Activated CD8-positive, alpha-beta memory T cell treated with anti-CD3 and anti-CD28 coated beads for 36 hours (primary cell): Measurements from ENCODE around the gene TRIB2. TPM values are rescaled to one million over a fixed set of nuclear protein-coding genes. Genes with fewer than 3 reads are reported as not detected.
"Not testable (repeated sequence)": the region's sequence is repeated elsewhere in the genome, so short reads cannot be mapped to it uniquely, and the experiment has no call there.

Experiments
- CTCF ChIA-PET: fragments of 350-600 bp; sonication (Branson Sonifier 250); formaldehyde crosslinking; loops from one replicate; lab custom pipeline; 2021; ENCODE audit warnings: antibody characterized with exemption; lab: Charles Lee
- POLR2A ChIA-PET: fragments of 350-600 bp; sonication (Branson Sonifier 250); formaldehyde crosslinking; loops from one replicate; lab custom pipeline; 2021; ENCODE audit warnings: antibody characterized with exemption; lab: Charles Lee
- total RNA-seq, 2 experiments: library from RNA; stranded (reverse); gene quantifications; one replicate each; pipeline ENCODE4 v1.2.3, GENCODE V29; 2021

TRIB2 gene
- 1 to 10 TPM; 3.8 to 4.5 TPM for total RNA-seq

DNA sequence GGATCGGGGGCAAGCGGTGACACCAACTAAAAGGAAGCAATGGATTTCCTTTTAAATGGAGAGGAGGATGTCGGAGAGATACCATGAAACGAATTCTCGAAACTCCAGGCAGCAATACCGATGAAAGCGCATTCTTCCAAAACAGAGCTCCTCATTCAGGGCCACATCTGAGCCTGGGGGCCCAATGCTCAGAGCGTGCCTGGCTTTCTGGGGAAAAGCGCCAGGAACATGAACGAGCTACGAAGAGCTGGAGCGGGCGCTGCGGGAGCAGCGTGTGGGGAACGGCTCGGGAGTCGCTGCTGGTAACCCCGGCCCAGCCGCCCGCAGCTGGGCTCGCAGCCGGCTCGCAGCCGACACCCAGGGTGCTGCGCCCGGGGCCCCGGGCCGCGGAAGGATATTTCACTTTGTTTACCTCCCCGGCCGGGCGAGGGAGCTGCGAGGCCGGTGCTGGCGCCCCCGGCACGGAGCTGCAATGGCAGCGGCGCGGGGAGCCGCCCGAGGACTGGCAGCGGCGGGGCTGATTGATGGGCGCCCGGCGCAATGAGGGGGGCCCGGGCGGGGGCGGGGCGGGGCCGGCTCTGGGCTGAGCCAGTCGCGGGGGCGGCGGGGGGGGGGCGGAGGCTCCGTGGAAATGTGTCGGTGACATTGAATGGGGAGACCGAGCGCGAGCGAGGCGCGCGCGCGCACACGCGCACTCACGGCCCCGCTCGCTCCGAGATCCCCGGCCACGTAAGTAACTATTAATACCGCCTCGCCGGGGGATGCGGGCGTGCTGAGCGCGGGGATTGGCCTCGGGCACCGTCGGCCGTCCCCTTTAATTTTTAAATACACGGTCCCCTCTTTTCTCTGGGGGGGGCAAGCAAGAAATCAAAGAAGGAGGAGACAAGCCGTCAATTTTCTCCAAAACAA is at the start of gene TRIB2:
Gene TRIB2, plus strand, starts transcription at position 655 of the 909 bp plus-strand sequence. CDS start 1,372 bp downstream, outside the sequence.
- CTCF ChIA-PET: interaction anchor here (0.5 to 2.8 kb wide), 17 partner anchors 9 to 853 kb away, joined by 3 to 11 read pairs (median 5); no protein-coding TSS in a partner anchor
- POLR2A ChIA-PET: interaction anchor here (0.6 to 1.3 kb wide), 5 partner anchors 15 to 274 kb away, joined by 3 to 5 read pairs (median 3); no protein-coding TSS in a partner anchor

DNA sequence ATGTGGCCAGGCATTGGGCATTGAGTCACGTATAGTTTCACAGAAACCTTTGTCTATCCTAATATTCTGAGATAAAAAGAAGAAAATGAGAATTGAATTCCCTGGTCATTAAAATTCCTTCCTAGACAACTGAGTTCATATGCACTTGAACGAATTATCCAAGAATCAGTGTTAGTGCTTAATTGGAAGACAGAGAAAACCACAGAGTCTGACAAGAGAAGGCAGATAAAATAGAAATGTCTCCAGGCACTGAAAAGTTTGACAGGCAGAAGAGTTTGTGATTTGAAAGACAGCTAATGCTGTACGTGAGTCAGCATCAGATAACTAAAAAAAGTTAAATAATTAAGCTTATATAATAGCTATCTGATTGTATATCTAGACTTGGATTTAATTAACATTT is 47.7 kb upstream of the TRIB2 start:
- POLR2A ChIA-PET: no interaction called here
- CTCF ChIA-PET: interaction anchor here (0.7 to 0.8 kb wide), 2 partner anchors 18 to 559 kb away, joined by 3 read pairs; no protein-coding TSS in a partner anchor

DNA sequence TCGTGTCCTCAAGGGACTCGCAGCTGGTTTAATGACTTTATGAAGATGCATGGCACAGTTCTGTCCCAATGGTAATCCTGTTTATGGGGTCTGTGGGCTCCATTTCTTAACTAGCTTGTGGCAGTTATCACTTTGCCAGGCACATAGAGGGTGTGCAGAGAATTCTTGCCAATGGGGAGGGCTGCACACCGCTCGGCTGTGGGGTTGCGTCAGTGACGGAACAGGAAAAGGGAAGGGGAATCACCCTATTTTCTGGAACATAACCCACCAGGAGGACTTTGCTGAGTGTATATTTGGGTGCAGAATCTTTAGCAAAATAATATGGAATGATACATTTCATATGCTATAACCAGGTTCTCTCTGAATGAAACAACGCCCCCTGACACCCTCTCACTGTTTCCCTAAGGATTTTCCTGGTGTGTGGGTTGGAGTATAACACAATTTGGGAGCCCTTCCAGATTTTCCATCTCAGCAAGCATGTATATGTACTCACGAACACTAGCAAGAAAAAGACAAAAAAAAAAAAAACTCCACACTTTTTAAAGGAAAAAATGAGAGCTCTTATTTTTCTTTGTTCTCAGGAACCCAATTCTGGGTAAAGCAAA is 43.9 kb upstream of the TRIB2 start:
- POLR2A ChIA-PET: no interaction called here
- CTCF ChIA-PET: no interaction called here

DNA sequence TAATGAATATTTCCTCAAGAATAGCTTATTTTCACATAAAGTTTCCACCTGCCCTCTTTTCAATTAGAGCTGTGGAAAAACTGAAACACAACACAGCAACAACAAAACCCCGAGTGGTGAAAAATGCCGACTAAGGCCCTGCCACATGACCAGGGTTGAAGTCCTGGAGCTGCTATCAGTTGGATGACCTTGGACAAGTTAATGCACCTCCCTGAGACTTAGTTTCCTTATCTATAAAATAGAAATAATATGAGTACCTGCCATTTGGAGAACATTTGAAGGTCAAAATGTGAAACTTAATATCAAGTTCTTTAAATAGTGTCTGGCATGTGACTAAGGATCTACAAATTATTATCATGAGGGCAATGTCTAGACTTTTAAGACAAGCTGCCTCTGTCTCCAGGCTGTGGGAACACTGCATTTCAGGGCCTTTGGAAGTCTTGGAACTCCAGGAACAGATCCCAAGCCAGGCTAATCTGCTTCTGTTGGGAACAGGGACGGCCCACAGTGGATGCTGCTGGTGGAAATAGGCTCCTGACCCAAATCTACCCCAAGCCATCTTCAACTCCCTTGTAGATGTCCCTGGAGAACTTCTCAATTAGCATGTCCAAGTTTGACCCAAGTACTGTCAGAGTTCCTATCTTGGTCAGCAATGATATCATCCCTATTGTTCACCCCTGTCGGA is 42.0 kb upstream of the TRIB2 start:
- POLR2A ChIA-PET: no interaction called here
- CTCF ChIA-PET: no interaction called here

DNA sequence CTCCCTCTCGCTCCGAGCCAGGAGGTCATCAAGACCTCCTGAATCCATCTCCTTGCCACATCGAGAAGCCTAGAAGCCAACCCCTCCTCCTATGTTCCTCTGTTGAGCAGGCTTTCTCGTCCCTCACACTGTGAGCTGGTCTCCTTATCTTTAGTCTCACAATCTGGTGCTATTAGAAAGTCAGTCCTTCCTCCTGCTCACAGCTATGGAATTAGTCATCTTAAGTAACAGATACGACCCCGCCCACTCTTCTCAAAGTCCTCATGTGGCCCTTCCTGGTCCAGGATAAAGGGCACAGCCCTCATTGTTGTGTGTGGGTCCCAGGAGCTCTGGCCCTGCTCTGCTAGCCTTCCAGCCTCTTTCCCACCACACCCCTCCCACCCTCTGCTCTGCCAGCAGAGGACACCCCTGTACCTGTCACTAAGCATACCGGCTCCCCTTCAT is 41.4 kb upstream of the TRIB2 start:
- POLR2A ChIA-PET: no interaction called here

DNA sequence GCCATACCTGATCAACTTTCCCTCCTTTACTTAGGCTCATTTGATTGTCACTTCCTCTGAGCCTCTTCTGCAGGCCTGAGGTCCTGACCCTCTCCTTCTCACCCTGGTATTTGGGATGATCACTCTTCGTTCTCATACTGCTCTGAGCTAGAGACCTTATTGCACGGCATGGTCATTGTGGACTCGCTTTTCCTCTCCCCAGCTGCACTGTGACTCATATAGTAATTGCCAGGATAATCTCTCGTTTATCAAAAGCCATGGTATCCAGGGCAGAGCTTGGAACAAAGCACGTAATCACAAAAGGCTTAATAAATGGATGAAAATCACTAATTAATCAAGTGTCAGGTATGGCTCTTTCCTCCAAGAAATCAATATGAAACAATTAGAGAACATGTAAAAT is 40.9 kb upstream of the TRIB2 start:
- ChIA-PET CTCF (no interaction called here), POLR2A (no interaction called here)

More for the DNA sequence above, 41.4 kb upstream of the TRIB2 start:
- CTCF ChIA-PET: no interaction called here

DNA sequence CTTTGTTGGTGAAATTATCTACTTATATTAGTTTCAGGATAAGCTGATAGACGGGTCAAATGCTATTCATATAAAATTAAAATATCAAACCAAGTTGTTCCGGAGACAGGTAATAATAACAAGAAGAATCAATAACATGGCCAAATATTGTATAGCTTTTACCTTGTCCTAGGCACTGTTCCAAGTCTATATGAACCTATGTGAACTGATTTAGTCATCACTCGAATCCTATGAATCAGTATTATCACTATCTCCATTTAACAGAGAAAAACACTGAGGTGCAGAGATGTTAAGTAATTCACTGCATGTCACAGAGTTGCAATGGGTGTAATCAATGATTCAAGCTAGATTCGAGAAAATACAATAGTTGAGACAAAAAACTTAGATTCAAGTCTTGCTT is 40.0 kb upstream of the TRIB2 start:
- POLR2A ChIA-PET: no interaction called here
- CTCF ChIA-PET: no interaction called here

DNA sequence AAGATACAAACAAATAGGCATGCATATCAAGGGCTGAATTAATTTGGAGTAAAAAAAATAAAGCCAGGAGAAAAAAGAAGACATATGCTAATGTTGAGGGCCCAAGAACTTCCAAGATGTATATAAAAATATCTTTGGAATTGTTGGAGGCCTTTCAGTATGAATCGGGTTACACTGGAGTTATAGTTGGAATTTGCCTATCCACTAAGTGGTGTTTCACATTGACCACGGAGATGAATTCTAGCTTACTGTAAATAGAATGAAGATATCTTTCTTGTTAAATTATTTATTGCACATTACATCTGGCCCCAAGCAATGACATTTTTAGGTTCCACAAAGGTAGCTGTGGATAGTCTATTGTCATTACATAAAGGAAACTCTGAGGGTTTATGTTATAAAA is 38.5 kb upstream of the TRIB2 start:
- POLR2A ChIA-PET: no interaction called here

DNA sequence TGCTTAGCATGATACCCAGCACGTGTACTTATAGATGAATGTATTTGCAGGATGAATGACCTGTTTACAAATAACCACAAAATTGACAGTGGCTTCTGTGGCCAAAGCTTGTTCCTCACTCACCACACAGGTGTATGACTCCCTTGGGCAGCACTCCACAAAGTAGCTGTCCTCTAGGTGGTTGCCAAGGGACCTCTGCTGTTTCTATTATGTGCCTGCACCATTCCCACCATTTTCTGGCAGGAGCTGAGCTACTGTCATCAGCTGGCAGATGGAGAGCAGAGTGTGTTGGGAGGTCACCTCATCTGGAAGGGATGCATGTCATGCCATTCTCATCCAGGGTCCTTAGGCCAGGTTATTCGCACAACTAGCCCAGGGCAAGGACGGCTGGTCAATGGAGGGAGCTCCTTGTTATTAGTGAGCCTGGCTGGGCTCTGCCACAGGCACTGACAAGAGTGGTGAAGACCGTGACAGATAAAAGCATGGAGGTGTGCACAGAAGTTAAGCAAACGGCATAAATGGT is 37.1 kb upstream of the TRIB2 start:
- POLR2A ChIA-PET: no interaction called here
- CTCF ChIA-PET: no interaction called here

More for the DNA sequence above, 38.5 kb upstream of the TRIB2 start:
- CTCF ChIA-PET: no interaction called here

DNA sequence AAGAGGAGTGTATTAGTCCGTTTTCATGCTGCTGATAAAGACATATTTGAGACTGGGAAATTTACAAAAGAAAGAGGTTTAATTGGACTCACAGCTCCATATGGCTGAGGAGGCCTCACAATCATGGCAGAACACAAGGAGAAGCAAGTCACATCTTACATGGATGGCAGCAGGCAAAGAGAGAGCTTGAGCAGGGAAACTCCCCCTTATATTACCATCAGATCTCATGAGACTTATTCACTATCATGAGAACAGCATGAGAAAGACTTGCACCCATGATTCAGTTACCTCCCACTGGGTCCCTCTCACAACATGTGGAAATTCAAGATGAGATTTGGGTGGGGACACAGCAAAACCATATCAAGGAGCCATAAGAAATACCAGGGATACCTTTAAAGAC is 36.6 kb upstream of the TRIB2 start:
- CTCF ChIA-PET, POLR2A ChIA-PET: not testable (repeated sequence)

DNA sequence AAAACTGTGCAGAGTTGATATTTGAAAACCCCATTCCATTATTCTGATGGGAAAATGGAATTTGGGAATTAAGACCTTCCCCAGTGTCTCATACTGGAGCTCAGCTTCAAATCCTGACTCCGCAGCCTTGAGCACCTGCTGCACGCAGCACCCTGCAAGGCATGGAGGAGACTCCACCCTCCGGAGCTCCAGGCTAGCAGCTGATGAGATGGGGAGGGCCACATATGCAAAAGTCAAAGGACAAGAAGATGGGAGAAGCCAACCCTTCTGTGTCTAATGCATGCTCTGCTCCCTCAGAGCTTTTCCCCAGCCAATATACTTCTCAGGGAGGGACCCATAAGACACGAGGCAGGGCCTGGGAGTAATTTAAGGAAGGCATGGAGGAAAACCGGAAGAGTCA is 34.7 kb upstream of the TRIB2 start:
- ChIA-PET CTCF (no interaction called here), POLR2A (interaction anchor here (0.6 kb wide), 1 partner anchor 125 kb away, joined by 3 read pairs; no protein-coding TSS in a partner anchor)

DNA sequence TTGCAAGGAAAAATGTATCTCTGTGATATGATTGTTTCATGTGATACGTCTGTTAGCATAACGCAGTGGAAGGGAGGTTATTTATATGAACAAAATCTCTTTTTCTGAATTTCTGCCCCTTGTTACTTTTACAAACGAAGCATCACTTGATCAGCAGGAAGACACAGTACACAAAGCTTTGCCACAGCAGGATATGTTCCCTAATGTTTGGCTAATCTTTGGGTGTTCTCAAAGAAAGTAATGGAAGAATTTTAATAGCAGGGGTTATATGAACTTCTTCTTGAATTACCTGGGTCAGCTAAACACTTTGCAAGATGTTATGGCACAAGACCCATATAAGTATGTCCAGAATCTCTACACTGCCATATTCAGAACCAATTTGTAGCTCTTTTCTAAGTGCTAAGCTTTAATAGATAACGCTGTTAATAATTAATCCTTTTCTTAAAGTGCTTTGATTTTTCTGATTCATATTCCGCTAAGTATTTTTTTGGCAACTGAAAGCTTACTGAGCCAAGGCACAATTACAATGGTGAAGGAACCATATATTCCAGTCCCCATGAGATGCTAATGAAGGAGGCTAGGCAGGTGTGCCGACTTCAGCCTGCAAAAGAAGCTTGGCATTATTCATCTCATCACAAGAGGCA is 33.2 kb upstream of the TRIB2 start:
- POLR2A ChIA-PET: no interaction called here
- CTCF ChIA-PET: interaction anchor here (0.7 kb wide), 1 partner anchor 364 kb away, joined by 3 read pairs; no protein-coding TSS in a partner anchor

DNA sequence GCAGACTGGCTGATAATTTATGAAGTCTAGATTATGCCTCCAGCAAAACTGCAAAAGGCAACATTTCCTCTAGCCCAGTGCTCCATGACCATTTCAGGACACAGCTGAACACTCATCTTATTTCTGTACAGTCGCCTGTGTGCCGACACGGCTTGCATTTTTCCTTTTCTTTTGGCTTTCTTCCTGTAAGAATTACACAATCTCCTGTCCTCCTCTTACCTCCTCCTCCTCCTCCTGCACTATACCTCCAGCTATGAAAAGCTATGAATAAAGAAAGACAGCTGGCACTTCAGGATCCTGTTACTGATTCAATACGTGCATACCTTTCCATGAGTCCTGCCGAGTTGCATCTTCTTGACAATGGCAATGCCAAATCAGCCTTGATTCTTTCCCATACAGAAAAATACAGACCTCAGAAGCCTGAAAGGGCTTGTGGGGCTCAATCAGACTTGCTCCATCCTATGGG is 32.2 kb upstream of the TRIB2 start:
- POLR2A ChIA-PET: no interaction called here
- CTCF ChIA-PET: no interaction called here

DNA sequence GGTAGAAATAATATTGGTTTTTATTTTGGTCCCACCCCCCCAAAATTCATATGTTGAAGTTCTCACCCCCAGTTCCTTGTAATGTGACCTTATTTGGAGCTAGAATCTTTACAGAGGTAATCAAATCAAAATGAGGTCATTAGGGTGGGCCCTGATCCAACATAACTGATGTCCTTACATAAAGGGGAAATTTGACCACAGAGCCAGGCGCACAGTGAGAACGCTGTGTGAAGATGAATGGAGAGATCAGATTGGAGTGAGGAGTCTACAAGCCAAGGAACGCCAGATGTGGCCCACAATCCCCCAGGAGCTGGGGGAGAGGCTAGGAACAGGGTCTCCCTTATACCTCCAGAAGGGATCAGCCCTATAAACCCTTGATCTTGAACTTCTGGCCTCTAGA is 31.6 kb upstream of the TRIB2 start:
- CTCF ChIA-PET: no interaction called here
- POLR2A ChIA-PET: no interaction called here

DNA sequence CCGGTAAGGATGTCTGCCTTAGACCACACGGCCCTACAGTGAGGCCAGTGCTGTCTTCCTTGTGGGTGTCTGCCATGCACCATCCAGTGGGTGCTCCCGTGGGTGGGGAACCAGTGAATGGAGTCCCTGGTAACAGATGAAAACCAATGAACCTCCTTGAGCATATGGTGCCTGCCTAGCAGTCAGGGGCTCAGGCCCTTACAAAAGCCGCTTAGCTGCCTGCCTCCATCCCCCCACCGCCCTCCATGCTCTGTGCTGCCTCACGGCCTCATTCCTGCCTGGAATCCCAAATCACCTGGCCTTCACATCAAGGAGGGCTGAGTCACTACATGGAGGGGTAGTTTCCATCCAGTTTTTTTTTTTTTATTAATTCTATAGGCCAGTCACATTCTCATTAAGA is 30.8 kb upstream of the TRIB2 start:
- CTCF ChIA-PET: no interaction called here
- POLR2A ChIA-PET: no interaction called here

DNA sequence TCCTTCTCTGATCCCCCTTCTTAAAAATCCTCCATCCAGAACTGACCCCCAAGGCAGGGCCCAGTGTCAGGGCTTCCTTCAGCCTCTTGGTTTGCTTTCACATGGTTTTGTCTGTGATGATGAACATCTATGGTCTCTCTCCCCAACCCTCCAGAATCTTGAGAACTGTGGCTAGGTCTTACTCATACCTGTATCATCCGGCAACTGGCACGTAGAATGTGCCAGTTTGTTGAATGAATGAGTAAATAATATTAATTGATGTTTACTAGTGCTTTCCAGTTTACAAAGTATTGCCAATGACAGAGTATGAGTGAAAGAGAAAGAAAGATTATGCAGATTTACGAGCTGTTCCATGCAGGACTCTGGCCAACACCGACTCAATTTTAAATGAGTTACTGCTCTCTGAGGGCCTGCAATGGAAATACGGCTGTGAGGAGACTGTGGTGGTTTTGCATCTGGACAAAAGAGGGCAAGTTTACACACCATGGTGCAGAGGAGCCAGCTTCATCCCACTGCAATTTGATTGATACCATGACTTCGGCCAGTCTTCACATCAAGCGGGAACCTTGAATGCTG is 29.9 kb upstream of the TRIB2 start:
- ChIA-PET POLR2A (no interaction called here), CTCF (no interaction called here)

DNA sequence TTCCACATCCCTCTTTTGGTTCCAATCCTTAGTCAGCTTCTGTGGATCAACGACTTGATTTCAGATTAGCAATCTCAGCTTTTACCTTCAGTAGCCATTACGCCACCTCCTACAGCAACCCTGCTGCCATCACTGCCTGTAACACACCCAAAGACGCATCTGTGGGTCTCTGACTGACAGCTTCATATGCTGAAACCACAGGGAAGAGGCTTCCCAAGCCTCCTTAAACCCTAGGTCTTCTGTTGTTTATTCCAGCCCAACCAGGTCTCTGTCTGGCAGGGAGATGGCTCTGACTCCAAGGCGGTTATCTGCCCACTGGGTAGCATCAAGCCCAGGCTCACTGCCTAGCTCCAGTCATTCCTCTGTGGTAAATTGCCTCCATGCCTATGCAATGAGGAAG is 28.6 kb upstream of the TRIB2 start:
- ChIA-PET CTCF (no interaction called here), POLR2A (no interaction called here)

DNA sequence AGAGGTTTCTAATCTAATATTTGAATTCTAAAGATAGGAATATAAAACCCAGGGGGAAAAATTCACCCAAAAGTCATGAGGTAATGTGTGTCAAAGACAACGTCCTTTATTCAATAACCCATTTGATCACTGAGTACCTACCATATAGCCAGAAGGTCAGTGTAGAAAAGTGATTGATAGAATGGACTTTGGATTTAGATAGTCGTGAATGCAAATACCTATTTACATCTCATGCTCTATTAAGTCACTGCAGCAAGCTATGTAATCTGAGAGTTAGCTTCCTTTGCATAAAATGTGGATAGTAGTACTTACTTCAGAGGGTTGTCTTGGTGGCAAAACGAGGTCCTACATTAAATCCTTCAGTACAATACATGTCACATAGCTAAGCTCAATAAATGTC is 27.8 kb upstream of the TRIB2 start:
- ChIA-PET CTCF (no interaction called here), POLR2A (no interaction called here)

DNA sequence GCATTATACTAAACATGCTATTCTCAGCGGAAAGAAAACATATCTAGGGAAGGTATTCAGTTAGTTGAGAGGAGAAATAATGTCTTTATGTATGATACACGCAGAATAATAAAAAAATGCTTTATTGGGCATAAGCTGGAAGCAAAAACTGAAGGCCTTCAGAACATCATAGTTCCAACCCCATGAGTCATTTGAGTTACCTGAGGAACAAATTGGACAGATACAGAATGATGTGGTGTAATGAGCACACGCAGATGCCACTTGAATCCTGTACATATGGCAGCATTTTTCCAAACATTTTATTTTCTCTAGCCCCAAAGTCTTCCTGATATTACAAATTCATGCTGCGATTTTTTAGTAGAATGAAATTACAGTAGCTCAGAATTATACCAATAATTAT is 23.2 kb upstream of the TRIB2 start:
- POLR2A ChIA-PET: no interaction called here
- CTCF ChIA-PET: no interaction called here
